Measurements from ENCODE around the gene LLGL2. TPM values are rescaled to one million over a fixed set of nuclear protein-coding genes. Genes with fewer than 3 reads are reported as not detected.

The LLGL2 gene
- total RNA-seq, 1 experiment from 2014 or later, result 19.8 TPM

DNA sequence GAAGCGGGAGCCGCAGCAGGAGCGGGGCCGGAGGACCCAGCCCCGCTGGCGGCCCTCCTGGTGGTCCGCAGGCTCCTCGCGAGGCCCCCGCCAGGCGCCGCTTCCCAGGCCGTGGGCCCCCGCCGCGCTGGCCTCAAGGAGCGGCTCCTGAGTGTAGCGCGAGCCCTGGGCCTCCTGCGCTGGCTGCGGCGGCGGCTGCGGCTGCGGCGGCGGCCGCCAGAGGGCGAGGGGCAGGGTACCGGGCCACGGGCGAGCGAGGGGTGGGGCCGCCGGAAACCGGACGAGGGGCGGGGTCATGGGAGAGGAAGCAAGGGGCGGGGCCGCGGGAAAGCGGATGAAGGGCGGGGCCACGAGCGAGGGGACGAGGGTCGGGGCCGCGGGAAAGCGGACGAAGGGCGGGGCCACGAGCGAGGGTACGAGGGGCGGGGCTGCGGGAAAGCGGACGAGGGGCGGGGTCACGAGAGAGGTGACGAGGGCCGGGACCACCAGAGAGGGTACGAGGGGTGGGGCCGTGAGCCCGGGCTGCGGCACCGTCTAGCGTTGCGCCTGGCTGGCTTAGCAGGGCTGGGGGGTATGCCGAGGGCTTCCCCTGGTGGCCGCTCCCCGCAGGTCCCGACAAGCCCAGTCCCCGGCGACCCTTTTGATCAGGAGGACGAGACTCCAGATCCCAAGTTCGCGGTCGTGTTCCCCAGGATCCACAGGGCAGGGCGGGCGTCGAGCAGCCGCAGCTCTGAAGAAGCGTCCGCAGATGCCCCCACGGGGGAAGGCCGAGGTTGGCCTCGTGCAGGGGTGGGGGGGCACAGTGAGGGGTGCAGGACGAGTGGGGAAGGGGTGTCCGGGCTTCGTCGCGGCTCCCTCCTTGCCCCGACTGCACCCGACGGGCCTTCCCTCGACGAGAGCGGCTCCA, 63.8 kb downstream of the LLGL2 start:
- Mint-ChIP-seq H3K27me3 (ENCODE audit: insufficient read depth, unreplicated experiment) (no peaks in the 10 kb centered on the region), H3K27ac (ENCODE audit: low read depth, unreplicated experiment) (no peak overlapping the region), H3K4me3 (ENCODE audit: unreplicated experiment) (peak overlapping the region; percentile 71), H3K36me3 (ENCODE audit: insufficient read depth, unreplicated experiment) (no peaks in the 10 kb centered on the region), H3K9me3 (ENCODE audit: unreplicated experiment) (no peaks in the 10 kb centered on the region), H3K4me1 (ENCODE audit: insufficient read depth, unreplicated experiment) (no peaks in the 10 kb centered on the region)
- DNase-seq (ENCODE audit: unreplicated experiment), result peak; percentile 85
- no TSS peak for BruUV-seq (replicated peaks)
- intact Hi-C loops (cut with micrococcal nuclease), result loop anchor here (2.0 kb wide), 2 partner anchors 72 to 162 kb away; partner anchors contain the start of gene TSEN54
- ChIA-PET POLR2A (interaction anchor here (0.7 to 1.4 kb wide), 3 partner anchors 15 to 63 kb away, joined by 3 to 4 read pairs (median 3); no protein-coding TSS in a partner anchor), CTCF (interaction anchor here (0.6 to 1.6 kb wide), 6 partner anchors 12 to 241 kb away, joined by 3 to 6 read pairs (median 3); partner anchors contain the start of gene SMIM5)
- peak; percentile 48 for TF ChIP-seq CTCF (IDR thresholded peaks at IDR 0.05; ENCODE audit: unreplicated experiment)

DNA sequence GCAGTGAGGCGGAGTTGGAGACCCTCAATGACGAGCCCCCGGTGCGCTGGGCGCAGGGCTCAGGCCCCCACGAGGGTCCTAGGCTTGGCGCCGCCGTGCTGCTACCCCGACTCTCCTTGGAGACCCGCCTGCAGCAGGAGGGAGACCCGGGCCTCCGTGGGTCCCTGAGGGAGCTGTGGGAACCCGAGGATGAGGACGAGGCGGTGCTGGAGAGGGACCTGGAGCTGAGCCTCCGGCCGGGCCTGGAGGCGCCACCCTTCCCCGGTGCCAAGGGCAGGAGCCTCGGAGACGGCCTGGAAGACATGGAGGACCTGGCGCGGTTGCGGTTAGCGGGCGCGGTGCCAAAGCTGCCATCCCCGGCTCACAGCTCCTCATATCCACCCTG, 64.4 kb downstream of the LLGL2 start:
- Mint-ChIP-seq H3K36me3 (ENCODE audit: insufficient read depth, unreplicated experiment) (no peaks in the 10 kb centered on the region), H3K9me3 (ENCODE audit: unreplicated experiment) (no peaks in the 10 kb centered on the region), H3K4me1 (ENCODE audit: insufficient read depth, unreplicated experiment) (no peaks in the 10 kb centered on the region), H3K27ac (ENCODE audit: low read depth, unreplicated experiment) (no peak overlapping the region), H3K4me3 (ENCODE audit: unreplicated experiment) (no peak overlapping the region), H3K27me3 (ENCODE audit: insufficient read depth, unreplicated experiment) (no peaks in the 10 kb centered on the region)
- intact Hi-C loops (cut with micrococcal nuclease), result loop anchor here (2.0 kb wide), 2 partner anchors 73 to 163 kb away; partner anchors contain the start of gene TSEN54
- DNase-seq (ENCODE audit: unreplicated experiment), result no peak
- no TSS peak for BruUV-seq (replicated peaks)
- ChIA-PET CTCF (interaction anchor here (0.6 to 1.6 kb wide), 5 partner anchors 11 to 240 kb away, joined by 3 to 6 read pairs (median 3); partner anchors contain the start of gene SMIM5), POLR2A (interaction anchor here (1.3 to 1.5 kb wide), 3 partner anchors 15 to 58 kb away, joined by 3 to 4 read pairs (median 3); no protein-coding TSS in a partner anchor)
- TF ChIP-seq CTCF (IDR thresholded peaks at IDR 0.05; ENCODE audit: unreplicated experiment), result no peak

DNA sequence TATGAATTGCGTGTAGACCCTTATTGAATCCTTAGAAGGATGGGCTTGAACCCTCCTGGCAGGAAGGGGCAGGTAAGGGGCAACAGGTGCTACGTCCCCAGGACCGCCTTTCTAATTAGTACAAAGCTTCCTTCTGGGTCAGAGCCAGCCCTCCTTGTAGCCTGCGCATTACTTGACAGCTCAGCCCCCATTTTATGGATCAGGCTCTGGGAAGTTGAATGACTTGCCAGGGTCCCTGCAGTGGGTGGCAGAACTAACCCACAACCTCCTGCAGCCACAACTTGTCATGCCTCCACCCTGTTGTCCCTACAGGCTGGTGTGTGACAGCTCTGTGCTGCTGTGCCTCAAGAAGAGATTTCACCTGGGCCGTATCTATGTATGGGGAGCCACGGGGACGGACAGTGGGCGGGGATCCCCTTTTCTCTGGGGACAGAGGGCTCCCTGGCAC, 64.8 kb downstream of the LLGL2 start:
- DNase-seq (ENCODE audit: unreplicated experiment), result no peak
- no peak for TF ChIP-seq CTCF (IDR thresholded peaks at IDR 0.05; ENCODE audit: unreplicated experiment)
- CTCF ChIA-PET, result interaction anchor here (0.6 to 1.6 kb wide), 6 partner anchors 11 to 240 kb away, joined by 3 to 6 read pairs (median 3); partner anchors contain the start of gene SMIM5
- Mint-ChIP-seq H3K4me1 (ENCODE audit: insufficient read depth, unreplicated experiment) (no peaks in the 10 kb centered on the region), H3K9me3 (ENCODE audit: unreplicated experiment) (no peaks in the 10 kb centered on the region), H3K27ac (ENCODE audit: low read depth, unreplicated experiment) (no peak overlapping the region), H3K27me3 (ENCODE audit: insufficient read depth, unreplicated experiment) (no peaks in the 10 kb centered on the region), H3K36me3 (ENCODE audit: insufficient read depth, unreplicated experiment) (no peaks in the 10 kb centered on the region), H3K4me3 (ENCODE audit: unreplicated experiment) (no peak overlapping the region)
- POLR2A ChIA-PET, result interaction anchor here (1.3 to 1.5 kb wide), 3 partner anchors 14 to 59 kb away, joined by 3 to 4 read pairs (median 3); no protein-coding TSS in a partner anchor
- BruUV-seq (replicated peaks), result no TSS peak
- intact Hi-C loops (cut with micrococcal nuclease), result no loop called here
